ENCODE data around the gene SIVA1.

- TF ChIP-seq MXI1 (IDR thresholded peaks at IDR 0.05; ENCODE audit: low read depth, low read length) (no peak), SAFB (IDR thresholded peaks at IDR 0.05; ENCODE audit: borderline replicate concordance, low read depth, low read length) (no peak), ZNF274 (IDR thresholded peaks at IDR 0.05; ENCODE audit: borderline replicate concordance, low read depth, low read length) (no peak), ZNF347 (CRISPR knock-in tag; IDR thresholded peaks at IDR 0.05; ENCODE audit: low read depth) (no peak), KLF16 (IDR thresholded peaks at IDR 0.05) (no peak), ZNF57 (CRISPR knock-in tag; IDR thresholded peaks at IDR 0.05) (no peak), ATF6 (CRISPR knock-in tag; IDR thresholded peaks at IDR 0.05) (no peak), DDX20 (tag; IDR thresholded peaks at IDR 0.05; ENCODE audit: low read depth) (no peak), STAT6 (CRISPR knock-in tag; IDR thresholded peaks at IDR 0.05) (no peak)
Observed at GRCh38 chr14:104794631-104794992, 41.7 kb downstream of the SIVA1 start.

All from K562 (cell line).